Stimulated activated CD8-positive, alpha-beta memory T cell treated with anti-CD3 and anti-CD28 coated beads, Interleukin-12 subunit alpha, Interleukin-12 subunit beta, amount 100 ng/mL, for 1 hour (primary cell): Measurements from ENCODE around the gene FNDC10.
"Not testable (repeated sequence)": the region's sequence is repeated elsewhere in the genome, so short reads cannot be mapped to it uniquely, and the experiment has no call there.

ENCODE experiments used
- DNase-seq: peaks from one replicate; pipeline ENCODE4 v3.0.0-alpha.2; 2020; ENCODE audit warnings: low read depth

FNDC10 gene

GRCh38 chr1:1599935-1600860, at the start of gene FNDC10:
FNDC10 (minus strand) TSS chr1:1600135; CDS start chr1:1600015, 120 bp downstream.
- DNase-seq = no peak

GRCh38 chr1:1648265-1648664, 48.3 kb upstream of the FNDC10 start:
- DNase-seq = not testable (repeated sequence)

- not testable (repeated sequence) for DNase-seq
Measured at GRCh38 chr1:1647567-1648241, 47.8 kb upstream of the FNDC10 start.

- not testable (repeated sequence) for DNase-seq
Measured at GRCh38 chr1:1646326-1646725, 46.4 kb upstream of the FNDC10 start.

GRCh38 chr1:1640711-1641461, 41.0 kb upstream of the FNDC10 start:
- not testable (repeated sequence) for DNase-seq

- not testable (repeated sequence) for DNase-seq
Measured at GRCh38 chr1:1640081-1640480, 40.1 kb upstream of the FNDC10 start.

GRCh38 chr1:1639368-1639767, 39.4 kb upstream of the FNDC10 start:
- DNase-seq = not testable (repeated sequence)

GRCh38 chr1:1638528-1638927, 38.6 kb upstream of the FNDC10 start:
- not testable (repeated sequence) for DNase-seq

- not testable (repeated sequence) for DNase-seq
Measured at GRCh38 chr1:1637479-1637875, 37.5 kb upstream of the FNDC10 start.

- DNase-seq = not testable (repeated sequence)
Measured at GRCh38 chr1:1636621-1637478, 36.9 kb upstream of the FNDC10 start.

GRCh38 chr1:1634613-1635012, 34.7 kb upstream of the FNDC10 start:
- not testable (repeated sequence) for DNase-seq

- DNase-seq = not testable (repeated sequence)
Measured at GRCh38 chr1:1633409-1633808, 33.5 kb upstream of the FNDC10 start.

GRCh38 chr1:1631782-1632420, 32.0 kb upstream of the FNDC10 start, which contains the start of gene MMP23B:
MMP23B (plus strand) TSS chr1:1632173; CDS start chr1:1632219, 46 bp downstream.
- DNase-seq = no peak

- DNase-seq = no peak
Measured at GRCh38 chr1:1630965-1631781, 31.2 kb upstream of the FNDC10 start.

GRCh38 chr1:1630191-1630964, 30.4 kb upstream of the FNDC10 start:
- peak; percentile 88 for DNase-seq

GRCh38 chr1:1629430-1630190, 29.7 kb upstream of the FNDC10 start:
- DNase-seq = peak; percentile 64

- DNase-seq = no peak
Measured at GRCh38 chr1:1628754-1629429, 29.0 kb upstream of the FNDC10 start.
